RCC 7860 (cell line): Measurements from ENCODE around the gene IFNA7.
"Not testable (repeated sequence)": the region's sequence is repeated elsewhere in the genome, so short reads cannot be mapped to it uniquely, and the experiment has no call there.

Experiments used
- DNase-seq: peaks from one replicate; pipeline ENCODE4 v3.0.0-alpha.2; 2015; ENCODE audit warnings: low spot score
- FAIRE-seq: peaks from 2 replicates; lab custom pipeline; 2012; peaks lifted over from hg19 to GRCh38; lab: Jason Lieb, UNC

IFNA7 gene

GRCh38 chr9:21202105-21202504 is at the start of gene IFNA7:
Gene IFNA7 (minus strand): TSS chr9:21202205. CDS start chr9:21202165, 40 bp downstream.
- not testable (repeated sequence) for FAIRE-seq, DNase-seq

DNA sequence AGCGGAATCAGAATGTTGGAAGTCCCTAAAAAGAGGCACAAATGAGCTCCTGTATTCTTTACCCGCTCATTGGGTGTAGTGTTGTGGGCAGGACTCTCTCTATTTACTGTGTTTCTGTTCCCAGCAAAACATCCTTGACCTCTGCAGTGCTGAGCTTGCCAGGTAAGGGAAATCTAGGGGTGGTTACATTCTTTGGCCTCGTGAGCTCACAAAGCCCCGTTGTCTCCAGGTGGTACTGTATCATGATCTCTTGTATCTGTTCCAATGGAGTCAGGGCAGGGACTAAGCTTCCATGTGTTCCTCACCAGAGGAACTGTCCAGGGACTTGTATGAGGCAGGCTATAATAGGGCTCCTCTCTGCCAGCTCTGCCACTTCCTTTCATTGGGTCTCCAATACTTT is 49.6 kb upstream of the IFNA7 start:
- FAIRE-seq (no peak), DNase-seq (no peak)

DNA sequence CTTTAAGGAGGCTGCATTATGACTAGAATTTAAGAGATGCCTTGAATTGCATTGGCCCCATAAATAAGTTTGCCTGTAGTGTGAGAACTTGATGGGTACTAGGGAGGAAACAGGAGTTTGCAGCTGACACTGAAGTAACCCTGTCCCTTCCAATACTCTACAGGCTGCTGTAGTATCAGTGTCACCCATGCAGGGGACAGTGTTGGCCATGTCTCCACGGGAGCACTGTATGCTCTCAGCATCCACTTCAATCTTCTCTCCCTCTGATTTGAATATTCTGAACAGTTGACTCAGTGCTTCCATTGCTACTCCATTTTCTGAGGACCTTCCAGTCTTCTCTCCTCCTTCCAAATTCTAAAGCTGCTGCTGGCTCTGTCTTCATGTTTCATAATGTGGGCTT is 49.2 kb upstream of the IFNA7 start:
- FAIRE-seq (no peak), DNase-seq (no peak)

- DNase-seq (no peak), FAIRE-seq (no peak)
Observed at GRCh38 chr9:21244836-21245235, 42.8 kb upstream of the IFNA7 start.

GRCh38 chr9:21239911-21240310 is 37.9 kb upstream of the IFNA7 start, which contains the start of gene IFNA14:
Gene IFNA14 (minus strand): TSS chr9:21240005. CDS start chr9:21239935, 70 bp downstream.
- FAIRE-seq (no peak), DNase-seq (no peak)

DNA sequence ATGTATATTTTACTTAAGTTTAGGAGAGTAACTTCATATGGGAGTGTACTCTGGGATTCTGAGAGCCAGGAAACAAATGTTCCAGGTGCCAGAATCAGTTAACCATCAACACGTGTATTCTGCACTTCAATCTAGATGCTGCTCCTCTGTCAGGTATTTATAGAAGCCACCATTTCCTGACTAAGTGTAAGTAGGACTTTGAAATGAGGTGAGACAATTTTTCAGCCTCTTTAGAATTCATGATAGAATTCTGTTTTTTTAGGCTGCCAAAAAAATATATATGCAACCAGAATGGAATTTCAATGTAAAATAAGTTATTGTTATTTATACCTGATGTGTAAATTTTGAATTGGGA is 34.3 kb upstream of the IFNA7 start:
- not testable (repeated sequence) for FAIRE-seq, DNase-seq

GRCh38 chr9:21235468-21236359 is 33.7 kb upstream of the IFNA7 start:
- FAIRE-seq, result not testable (repeated sequence)
- DNase-seq, result peak; percentile 14

DNA sequence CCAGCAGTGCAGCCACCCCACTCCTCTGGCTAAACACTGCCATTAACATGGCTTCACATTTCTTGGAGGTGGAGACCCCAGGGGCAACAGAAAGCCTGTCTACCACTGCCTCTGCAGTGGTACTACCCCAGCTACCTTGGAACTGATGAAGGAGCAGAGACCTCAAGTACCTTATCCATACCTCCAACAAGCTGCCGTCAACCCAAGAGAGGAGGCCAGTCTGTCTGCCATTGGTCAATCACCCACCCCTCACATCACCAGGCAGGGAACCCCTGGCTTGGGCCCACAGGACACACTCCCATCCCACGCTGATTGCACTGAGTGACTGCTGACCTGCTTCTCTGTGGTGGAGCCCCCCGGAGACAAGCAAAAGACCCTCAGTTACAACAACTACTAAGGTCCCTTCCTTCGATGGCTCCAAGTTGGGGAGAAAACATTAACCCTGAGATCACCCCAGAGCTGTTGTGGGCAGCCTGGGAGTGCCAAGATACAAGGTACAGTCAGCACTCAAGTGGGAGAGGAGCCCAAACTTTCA is 32.2 kb upstream of the IFNA7 start:
- FAIRE-seq, result no peak
- no peak for DNase-seq

DNA sequence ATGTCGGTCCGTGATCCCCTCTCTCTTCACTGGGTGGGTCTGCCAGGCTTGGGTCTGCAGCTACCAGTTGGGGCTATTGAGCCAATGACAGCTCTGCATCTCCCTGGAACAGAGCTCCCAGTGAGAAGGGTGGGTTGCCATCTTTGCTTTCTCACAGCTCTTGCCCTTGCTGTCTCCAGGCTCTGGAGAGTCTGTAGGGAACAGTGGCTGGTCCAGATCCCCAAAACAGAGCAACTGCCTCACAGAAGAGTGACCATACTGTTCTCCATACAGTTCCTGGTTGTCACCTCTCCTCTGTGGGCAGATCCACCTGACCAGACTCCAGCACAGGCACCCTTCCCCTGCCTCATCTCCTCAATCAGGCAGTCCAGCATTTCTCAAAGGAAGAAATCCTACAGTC is 31.3 kb upstream of the IFNA7 start:
- no peak for FAIRE-seq
- no peak for DNase-seq

DNA sequence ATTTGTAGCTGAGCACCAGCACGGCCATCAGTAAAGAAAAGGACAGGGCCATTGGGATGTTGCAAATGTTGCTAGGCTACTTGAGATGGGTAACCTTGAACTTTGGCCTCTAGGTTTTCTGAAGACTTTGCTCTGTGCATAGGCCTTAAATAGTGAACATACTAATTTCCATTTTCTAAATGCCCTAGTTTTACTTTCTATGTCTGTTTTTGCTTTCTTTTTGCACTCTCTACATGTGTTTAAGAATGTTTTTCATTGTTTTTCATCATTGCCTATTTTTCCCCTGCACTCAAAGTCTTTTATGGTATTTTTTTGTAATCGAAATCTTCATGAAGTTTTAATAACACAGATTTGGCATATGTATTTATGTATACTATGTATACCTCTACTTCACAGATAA is 26.1 kb upstream of the IFNA7 start, which contains the start of gene IFNA17:
Gene IFNA17, minus strand, starts transcription at position 101 of the 400 bp plus-strand sequence. Its CDS starts 49 bp downstream, at position 52.
- DNase-seq (no peak), FAIRE-seq (no peak)

- not testable (repeated sequence) for DNase-seq, FAIRE-seq
Observed at GRCh38 chr9:21217211-21217610, 15.2 kb upstream of the IFNA7 start, which contains the start of gene IFNA16. Gene IFNA16 (minus strand): TSS chr9:21217311. CDS start chr9:21217305, 6 bp downstream.

GRCh38 chr9:21213411-21214326 is 11.7 kb upstream of the IFNA7 start:
- not testable (repeated sequence) for DNase-seq, FAIRE-seq

- DNase-seq, FAIRE-seq: not testable (repeated sequence)
Observed at GRCh38 chr9:21212160-21212559, 10.2 kb upstream of the IFNA7 start.

GRCh38 chr9:21210782-21211181 is 8.8 kb upstream of the IFNA7 start:
- FAIRE-seq, DNase-seq: not testable (repeated sequence)

- DNase-seq, result no peak
Observed at GRCh38 chr9:21210311-21210710, 8.3 kb upstream of the IFNA7 start.

GRCh38 chr9:21207043-21207442 is 5.0 kb upstream of the IFNA7 start, which contains the start of gene IFNA10:
Gene IFNA10 (minus strand): TSS chr9:21207143. CDS start chr9:21207097, 46 bp downstream.
- not testable (repeated sequence) for FAIRE-seq, DNase-seq

More at GRCh38 chr9:21210311-21210710, 8.3 kb upstream of the IFNA7 start:
- FAIRE-seq, result no peak

DNA sequence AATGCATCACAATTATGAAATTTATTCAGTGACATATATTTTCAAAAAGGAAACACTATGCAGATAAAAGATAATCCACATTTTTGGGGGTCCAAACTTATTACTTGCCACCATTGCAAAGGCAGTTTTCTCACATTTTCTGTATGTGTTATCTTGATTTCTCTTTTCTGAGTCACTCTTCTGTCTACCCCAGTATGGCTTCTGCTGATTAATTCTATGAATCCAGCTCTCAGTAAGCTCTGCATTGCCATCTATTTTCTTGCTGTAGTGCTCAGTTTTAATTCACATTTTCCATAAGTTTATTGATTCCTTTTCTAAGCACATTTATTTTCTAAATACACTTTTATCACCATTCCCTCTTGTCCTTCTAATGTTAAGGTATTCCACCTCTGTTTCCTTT is 3.2 kb upstream of the IFNA7 start:
- no peak for FAIRE-seq
- DNase-seq, result no peak

DNA sequence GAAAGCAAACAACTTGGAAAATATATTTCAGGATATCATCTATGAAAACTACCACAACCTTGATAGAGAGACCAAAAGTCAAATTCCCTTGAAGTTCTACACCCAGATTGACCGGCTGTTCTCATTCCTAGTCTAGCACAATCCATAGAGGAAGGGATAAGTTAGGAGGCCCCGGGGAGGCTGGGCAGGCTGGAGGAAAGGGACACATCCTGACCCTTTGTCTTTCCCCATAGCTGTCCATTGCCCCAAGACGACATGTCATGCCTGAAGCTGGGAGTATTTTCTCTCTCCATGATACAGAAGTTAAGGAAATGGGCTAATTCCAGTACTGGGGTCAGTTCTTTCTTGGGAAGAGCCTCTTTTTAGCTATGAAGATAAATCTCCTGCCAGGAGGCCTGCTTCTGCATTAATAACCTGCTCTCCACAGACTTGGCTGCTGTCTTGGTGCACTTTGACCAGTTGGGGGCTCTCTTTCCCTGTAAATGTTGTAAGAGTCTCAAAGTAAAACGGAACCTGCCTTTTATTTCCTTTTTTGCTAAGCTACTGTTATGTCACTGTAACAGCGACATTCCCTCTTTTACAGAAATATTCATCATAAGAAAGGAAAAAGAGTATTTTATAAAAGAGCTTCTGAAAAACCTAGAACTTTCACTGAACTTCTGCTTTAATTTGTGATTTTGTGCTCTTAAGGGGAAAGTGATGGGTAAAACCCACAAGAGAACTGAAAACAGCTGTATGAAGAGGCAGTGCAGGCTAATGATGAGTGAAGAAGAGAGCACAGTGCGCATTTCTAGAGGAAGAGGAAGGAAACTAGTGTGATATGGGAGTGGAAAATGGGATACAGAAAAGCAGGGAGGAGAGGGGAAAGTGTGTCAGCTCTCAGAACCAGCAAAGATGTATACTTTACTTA is 6.9 kb downstream of the IFNA7 start:
- not testable (repeated sequence) for FAIRE-seq, DNase-seq

DNA sequence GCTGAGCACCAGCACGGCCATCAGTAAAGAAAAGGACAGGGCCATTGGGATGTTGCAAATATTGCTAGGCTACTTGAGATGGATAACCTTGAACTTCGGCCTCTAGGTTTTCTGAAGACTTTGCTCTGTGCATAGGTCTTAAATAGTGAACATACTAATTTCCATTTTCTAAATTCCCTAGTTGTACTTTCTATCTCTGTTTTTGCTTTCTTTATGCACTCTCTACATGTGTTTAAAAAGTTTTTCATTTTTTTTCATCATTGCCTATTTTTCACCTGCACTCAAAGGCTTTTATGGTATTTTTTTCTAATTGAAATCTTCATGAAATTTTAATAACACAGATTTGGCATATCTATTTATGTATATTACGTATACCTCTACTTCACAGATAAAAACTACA is 14.5 kb downstream of the IFNA7 start, which contains the start of gene IFNA4:
Gene IFNA4, minus strand, starts transcription at position 101 of the 400 bp plus-strand sequence. Its CDS starts 56 bp downstream, at position 45.
- DNase-seq, FAIRE-seq: not testable (repeated sequence)
